GM15510 (cell line): ENCODE measurements around the gene TEN1.

Experiments
- POLR2A ChIP-seq: IDR thresholded peaks from 3 replicates; pipeline ENCODE4 v1.6.1; 2011; ENCODE audit warnings: borderline replicate concordance; ENCODE audit not compliant: insufficient read length; ENCODE audit errors: extremely low read depth

Gene TEN1

DNA sequence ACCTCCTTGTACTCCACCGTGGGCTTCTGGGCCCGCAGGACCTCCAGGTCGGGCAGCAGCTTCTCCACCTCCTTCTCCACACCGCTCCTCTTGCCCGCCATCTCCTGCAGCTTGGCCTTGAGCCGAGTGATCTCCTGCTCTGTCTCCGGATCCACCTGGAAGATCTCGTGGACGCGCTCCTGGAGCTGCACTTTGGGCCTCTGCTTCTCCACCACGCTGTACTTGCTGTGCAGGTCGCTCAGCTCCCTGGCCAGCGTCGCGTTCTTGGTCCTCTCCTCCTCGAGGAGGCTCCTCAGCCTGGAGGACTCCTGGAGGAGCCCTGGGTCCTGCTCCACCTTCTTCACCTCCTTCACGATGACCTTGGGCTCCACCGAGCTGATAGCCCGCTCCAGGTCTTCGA, 30.4 kb downstream of the TEN1 start:
- TF ChIP-seq POLR2A, result no peak

- no peak for TF ChIP-seq POLR2A
Observed at GRCh38 chr17:76009969-76010661, 31.1 kb downstream of the TEN1 start.

GRCh38 chr17:76011951-76012350, 32.9 kb downstream of the TEN1 start:
- no peak for TF ChIP-seq POLR2A

DNA sequence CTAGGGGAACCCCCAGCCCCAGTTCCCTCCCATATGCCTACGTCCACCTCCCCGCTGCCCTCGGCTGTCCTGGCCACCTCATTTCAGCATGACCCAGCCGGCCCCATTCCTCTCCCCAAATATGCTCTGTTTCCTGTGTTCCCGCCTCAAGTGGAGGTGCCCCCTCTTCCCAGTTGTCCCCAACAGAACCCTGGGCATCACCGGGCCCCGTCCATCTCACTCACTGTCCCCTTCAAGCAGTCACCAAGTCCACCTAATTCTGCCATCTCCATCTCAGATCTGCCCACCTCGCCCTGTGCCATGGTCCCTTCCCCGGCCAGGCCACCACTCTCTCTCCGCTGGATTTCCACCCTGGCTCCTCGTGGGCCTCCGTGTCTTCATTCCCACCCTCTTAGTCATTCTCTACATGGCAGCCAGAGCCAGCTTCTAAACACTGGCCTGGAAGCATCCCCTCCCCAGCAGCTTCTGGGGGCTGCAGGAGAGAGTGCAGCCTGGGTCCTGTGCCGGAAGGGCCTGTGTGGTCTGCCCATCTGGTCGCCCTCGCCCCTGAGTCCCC, 34.4 kb downstream of the TEN1 start:
- TF ChIP-seq POLR2A, result no peak

DNA sequence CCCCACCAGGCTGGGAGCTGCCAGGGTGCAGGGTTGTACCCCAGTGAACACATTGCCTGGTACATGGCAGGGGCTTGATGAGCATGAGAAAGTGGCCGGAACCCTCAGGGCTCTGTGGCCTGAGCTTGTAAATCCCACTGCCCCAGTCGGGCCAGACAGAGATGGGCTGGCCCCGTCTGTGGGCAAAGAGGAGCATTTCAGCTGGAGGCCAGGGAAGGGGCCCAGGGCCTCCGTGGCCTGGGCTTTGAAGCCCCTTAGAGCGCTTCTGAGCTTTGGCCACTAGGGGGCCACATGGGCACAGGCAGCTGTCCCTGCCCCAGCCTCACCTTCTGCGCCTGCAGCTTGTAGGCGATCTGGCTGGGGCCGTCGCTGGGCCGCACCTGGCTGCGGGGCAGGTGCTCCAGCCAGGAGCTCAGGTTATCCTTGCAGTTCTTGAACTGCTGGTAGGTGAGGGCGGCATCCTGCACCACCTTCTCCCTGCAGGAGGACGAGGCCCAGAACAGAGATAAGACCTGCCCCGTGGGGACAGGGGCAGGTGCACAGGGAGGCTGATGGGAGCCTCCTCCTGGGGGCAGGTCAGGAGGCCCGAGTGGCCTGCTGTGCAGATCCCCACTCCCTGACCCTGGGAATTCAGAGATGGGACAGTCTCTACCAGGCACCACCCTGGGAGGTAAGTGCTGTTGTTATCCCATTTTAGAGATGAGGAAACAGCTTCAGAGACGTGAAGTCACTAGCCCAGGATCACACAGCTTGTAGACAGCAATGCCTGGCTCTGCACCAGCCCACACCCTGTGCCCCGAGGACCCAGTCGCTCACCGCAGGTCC, 35.3 kb downstream of the TEN1 start:
- TF ChIP-seq POLR2A, result no peak

DNA sequence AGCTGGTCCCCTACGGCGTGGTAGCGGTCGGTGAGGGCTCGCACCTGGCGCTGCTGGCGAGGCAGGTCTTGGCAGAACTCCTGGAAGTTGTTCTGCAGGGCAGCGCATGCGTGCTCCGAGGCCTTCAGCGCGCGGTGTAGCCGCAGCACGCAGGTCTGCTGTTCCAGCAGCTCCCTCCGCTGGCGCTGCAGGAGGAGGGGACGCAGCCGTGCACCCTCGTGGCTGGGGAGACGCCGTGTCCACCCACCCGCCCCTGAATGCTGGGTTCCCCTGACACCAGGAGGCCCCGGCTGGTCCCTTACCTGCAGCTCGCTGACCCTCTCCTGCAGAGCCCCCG, 35.9 kb downstream of the TEN1 start:
- no peak for TF ChIP-seq POLR2A

DNA sequence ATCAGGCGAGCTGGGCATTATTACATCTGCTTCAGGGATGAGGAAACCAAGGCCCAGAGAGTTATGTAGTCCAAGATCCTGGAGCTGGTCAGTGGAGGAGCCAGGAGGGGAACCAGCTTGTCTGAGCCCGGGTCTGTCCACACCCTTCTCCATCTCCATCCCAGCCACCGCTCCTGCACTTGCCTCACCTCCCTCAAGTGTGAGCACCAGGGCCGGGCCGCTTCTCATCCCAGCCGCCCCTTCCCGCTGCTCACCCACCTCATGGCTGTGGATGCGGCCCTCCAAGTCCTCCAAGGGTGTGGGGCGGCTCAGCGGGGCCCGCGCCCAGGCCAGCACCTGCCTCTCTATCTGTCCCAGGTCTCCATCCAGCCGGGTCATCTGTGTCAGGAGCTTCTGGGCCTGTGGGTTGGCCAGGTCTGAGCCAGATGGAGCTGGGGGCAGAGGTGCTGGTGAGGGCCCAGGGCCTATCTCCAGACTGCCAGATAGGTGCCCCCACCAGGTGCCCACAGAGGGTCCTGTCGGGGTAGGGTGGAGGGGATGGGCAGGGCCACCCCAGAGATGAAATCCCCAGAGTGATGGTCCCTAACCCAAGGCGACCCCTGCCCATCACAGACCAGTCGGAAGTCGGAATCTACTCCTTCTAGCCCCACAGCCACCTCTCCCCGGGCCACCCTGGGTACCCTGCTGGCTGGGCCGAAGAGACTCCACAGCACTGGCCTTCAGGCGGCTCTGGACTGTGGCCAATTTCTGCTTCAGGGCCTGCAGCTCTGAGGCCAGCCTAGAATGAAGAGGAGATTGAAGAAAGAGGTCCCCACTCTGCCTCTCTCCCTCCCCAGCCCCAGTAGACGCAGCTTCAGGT, 38.7 kb downstream of the TEN1 start:
- no peak for TF ChIP-seq POLR2A

GRCh38 chr17:76018340-76018680, 39.3 kb downstream of the TEN1 start:
- TF ChIP-seq POLR2A, result no peak

- no peak for TF ChIP-seq POLR2A
Observed at GRCh38 chr17:76018801-76019200, 39.8 kb downstream of the TEN1 start.

GRCh38 chr17:76019833-76020467, 40.9 kb downstream of the TEN1 start:
- no peak for TF ChIP-seq POLR2A

DNA sequence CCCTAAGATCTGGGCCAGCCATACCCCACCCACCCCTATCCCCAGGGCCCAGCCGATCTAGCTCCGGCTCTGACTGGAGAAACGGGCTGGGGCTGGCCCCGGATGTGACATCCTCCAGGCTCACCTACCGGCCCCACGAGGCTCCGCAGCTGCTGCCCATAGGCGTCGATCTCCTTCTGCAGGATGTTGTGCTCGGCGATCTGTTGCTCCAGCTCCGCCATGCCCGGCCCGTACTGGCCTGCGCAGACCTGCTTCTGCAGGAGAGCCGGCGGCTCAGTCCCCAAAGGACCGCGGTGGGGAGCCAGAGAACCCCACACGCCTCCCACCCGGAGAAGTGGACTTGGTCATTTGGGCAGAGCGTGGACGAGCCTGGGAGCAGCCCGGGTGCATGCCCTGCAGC, 43.2 kb downstream of the TEN1 start:
- no peak for TF ChIP-seq POLR2A

DNA sequence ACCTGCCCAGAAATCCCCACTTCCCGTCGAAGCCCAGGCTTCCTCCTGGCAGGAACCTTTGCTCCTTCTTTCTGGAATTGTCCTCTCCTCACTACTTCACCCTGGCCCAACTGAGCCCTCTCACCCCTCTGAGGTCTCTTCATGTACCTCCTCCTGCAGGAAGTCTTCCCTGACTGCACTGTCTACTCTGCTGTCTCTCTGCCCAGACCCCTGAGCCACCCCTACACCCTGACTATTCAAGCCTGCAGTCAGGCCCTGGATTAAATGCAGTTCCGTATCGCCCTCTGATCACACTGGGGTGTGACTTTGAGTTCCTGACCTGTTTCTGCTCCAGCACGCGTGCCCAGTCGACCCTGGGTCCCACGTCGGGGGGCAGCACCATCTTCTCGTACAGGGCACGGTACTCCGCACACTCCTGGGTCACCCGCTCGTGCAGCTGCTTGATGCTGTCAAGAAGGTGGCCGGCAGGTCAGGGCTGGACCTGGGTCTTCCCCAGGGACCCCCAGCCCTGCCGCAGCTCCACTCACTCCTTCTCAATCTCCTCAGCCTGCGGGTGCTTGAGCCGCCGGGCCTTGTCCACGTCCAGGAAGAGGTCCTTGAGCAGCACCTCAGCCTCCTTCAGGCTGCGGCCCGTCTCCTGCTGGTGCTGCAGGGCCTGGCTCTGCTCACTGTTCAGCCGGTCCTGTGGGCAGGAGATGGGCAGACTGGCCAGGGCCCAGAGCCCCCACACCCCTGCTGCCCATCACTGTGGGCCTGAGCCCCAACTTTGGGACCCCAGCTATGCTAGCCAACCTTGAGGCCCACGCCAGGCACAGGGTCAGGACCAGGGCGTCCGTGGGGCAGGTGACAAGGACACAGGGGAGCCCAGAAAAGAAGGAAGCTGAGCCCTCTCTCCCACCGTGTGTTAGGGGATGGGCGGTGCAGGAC, 44.2 kb downstream of the TEN1 start:
- TF ChIP-seq POLR2A, result no peak

GRCh38 chr17:76023900-76024237, 44.8 kb downstream of the TEN1 start:
- no peak for TF ChIP-seq POLR2A

GRCh38 chr17:76024353-76024752, 45.3 kb downstream of the TEN1 start:
- no peak for TF ChIP-seq POLR2A

DNA sequence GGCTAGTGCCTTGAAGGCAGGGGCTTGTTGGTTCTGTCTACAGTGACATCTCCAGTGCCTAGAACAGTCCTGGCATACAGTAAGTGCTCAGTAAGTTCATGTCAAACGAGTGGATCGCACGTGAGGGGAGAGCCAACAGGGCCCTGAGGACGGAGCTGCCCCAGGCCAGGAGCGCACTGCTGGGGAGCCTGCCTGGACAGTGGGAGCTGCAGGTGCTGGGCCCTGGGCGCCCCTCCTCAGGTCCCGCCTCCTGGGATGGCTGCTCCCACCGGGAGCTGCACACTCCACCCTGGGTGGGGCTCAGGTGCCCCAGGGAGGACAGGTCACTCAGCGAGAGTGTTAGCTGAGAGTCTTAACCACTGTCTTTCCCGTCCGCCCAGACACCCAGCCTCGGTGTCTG, 46.3 kb downstream of the TEN1 start:
- TF ChIP-seq POLR2A, result no peak

DNA sequence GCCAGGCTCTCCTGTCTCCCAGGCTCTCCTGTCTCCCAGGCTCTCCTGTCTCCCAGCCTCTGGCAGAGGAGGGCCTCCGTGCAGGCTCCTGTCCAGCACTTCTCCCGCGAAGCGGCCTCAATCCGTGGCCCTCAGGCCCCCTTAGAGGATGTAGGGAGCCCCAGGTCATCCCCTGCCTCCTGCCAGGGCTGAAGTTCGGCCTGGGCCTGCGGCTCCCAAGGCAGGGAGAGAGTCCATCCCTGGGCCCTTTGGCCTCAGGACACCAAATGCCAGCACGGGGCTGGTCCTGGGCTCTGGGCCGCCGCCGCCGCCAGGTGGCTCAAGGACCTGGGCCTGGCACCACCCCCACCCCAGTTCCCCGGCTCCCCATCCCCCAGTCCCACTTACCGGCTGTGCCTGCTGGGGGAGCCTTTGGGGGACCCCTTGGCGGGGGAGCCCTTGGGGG, 47.7 kb downstream of the TEN1 start:
- TF ChIP-seq POLR2A, result no peak
